ENCODE measurements around the gene MED9.

MED9 gene

GRCh38 chr17:17500999-17501605 lies 24.3 kb downstream of the MED9 start:
- no peak for DNase-seq (ENCODE audit: low read depth, low spot score)
- H3K27ac ChIP-seq: no peak overlapping the region

- DNase-seq (ENCODE audit: low read depth, low spot score): no peak
- H3K27ac ChIP-seq: no peak overlapping the region
Observed at GRCh38 chr17:17502741-17503565, 26.2 kb downstream of the MED9 start.

GRCh38 chr17:17503566-17504130 lies 26.8 kb downstream of the MED9 start:
- H3K27ac ChIP-seq: no peak overlapping the region
- DNase-seq (ENCODE audit: low read depth, low spot score): no peak

- no peak overlapping the region for H3K27ac ChIP-seq
- no peak for DNase-seq (ENCODE audit: low read depth, low spot score)
Observed at GRCh38 chr17:17504341-17505140, 27.7 kb downstream of the MED9 start.

GRCh38 chr17:17505151-17505550 lies 28.4 kb downstream of the MED9 start:
- no peak overlapping the region for H3K27ac ChIP-seq
- no peak for DNase-seq (ENCODE audit: low read depth, low spot score)

GRCh38 chr17:17505610-17506171 lies 28.9 kb downstream of the MED9 start:
- H3K27ac ChIP-seq: no peak overlapping the region
- no peak for DNase-seq (ENCODE audit: low read depth, low spot score)

GRCh38 chr17:17506181-17506741 lies 29.5 kb downstream of the MED9 start:
- DNase-seq (ENCODE audit: low read depth, low spot score): no peak
- no peak overlapping the region for H3K27ac ChIP-seq

GRCh38 chr17:17506893-17507464 lies 30.2 kb downstream of the MED9 start:
- no peak overlapping the region for H3K27ac ChIP-seq
- DNase-seq (ENCODE audit: low read depth, low spot score): no peak

- DNase-seq (ENCODE audit: low read depth, low spot score): no peak
Observed at GRCh38 chr17:17507465-17508011, 30.7 kb downstream of the MED9 start.

GRCh38 chr17:17508019-17508535 lies 31.3 kb downstream of the MED9 start:
- DNase-seq (ENCODE audit: low read depth, low spot score): no peak

More at GRCh38 chr17:17507465-17508011, 30.7 kb downstream of the MED9 start:
- H3K27ac ChIP-seq: no peak overlapping the region

GRCh38 chr17:17508646-17509591 lies 32.1 kb downstream of the MED9 start:
- DNase-seq (ENCODE audit: low read depth, low spot score): no peak
- no peak overlapping the region for H3K27ac ChIP-seq

More at GRCh38 chr17:17508019-17508535, 31.3 kb downstream of the MED9 start:
- no peak overlapping the region for H3K27ac ChIP-seq

- DNase-seq (ENCODE audit: low read depth, low spot score): no peak
- H3K27ac ChIP-seq: no peak overlapping the region
Observed at GRCh38 chr17:17509601-17510425, 33.0 kb downstream of the MED9 start.

- no peak for DNase-seq (ENCODE audit: low read depth, low spot score)
- H3K27ac ChIP-seq: no peak overlapping the region
Observed at GRCh38 chr17:17510456-17511292, 33.9 kb downstream of the MED9 start.

GRCh38 chr17:17511293-17511741 lies 34.5 kb downstream of the MED9 start:
- no peak for DNase-seq (ENCODE audit: low read depth, low spot score)
- H3K27ac ChIP-seq: no peak overlapping the region

- DNase-seq (ENCODE audit: low read depth, low spot score): peak; percentile 60
- H3K27ac ChIP-seq: no peak overlapping the region
Observed at GRCh38 chr17:17511881-17512858, 35.4 kb downstream of the MED9 start.
